Measurements from ENCODE around the gene MAPK10.

The MAPK10 gene

DNA sequence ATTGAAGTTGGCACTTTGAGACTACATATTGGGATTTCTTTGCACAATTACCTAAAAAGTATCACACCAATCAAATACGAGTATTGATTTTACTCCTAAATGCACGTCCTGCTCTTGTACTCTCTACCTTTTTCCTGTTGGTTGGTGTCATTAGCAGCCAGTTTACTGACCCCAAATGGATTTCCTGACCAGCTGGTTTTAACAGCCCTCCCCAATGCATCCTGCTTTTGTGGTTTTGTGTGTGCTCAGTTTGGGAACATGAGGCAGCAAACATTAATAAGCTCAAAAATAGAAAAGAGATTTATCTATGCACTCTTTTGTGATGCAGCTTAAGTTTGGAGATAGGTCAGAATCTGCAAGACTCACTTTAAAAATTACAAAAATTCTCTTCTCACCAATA lies 230.3 kb downstream of the MAPK10 start (continued):
- TF ChIP-seq MZF1 (tag by site-specific recombination; IDR thresholded peaks at IDR 0.05; ENCODE audit: borderline replicate concordance) (no peak), GLI2 (tag by site-specific recombination; IDR thresholded peaks at IDR 0.05; ENCODE audit: borderline replicate concordance, low read depth) (no peak), ZNF391 (tag by site-specific recombination; IDR thresholded peaks at IDR 0.05; ENCODE audit: borderline replicate concordance, low read depth) (no peak)
- TF ChIP-seq, protein P1, sequence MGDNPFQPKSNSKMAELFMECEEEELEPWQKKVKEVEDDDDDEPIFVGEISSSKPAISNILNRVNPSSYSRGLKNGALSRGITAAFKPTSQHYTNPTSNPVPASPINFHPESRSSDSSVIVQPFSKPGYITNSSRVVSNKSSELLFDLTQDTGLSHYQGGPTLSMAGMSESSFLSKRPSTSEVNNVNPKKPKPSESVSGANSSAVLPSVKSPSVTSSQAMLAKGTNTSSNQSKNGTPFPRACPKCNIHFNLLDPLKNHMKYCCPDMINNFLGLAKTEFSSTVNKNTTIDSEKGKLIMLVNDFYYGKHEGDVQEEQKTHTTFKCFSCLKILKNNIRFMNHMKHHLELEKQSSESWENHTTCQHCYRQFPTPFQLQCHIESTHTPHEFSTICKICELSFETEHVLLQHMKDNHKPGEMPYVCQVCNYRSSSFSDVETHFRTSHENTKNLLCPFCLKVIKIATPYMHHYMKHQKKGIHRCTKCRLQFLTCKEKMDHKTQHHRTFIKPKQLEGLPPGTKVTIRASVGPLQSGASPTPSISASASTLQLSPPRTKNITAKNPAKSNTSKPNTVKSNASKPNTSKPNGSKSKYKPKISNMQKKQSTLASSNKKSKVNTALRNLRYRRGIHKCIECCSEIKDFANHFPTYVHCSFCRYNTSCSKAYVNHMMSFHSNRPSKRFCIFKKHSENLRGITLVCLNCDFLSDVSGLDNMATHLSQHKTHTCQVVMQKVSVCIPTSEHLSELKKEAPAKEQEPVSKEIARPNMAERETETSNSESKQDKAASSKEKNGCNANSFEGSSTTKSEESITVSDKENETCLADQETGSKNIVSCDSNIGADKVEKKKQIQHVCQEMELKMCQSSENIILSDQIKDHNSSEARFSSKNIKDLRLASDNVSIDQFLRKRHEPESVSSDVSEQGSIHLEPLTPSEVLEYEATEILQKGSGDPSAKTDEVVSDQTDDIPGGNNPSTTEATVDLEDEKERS (tag by site-specific recombination; IDR thresholded peaks at IDR 0.05) = no peak

GRCh38 chr4:86122404-86122803 lies 237.4 kb downstream of the MAPK10 start:
- CTCF ChIA-PET = no interaction called here
- no peak overlapping the region for H3K4me3 ChIP-seq (ENCODE audit: low read depth, low read length)
- TF ChIP-seq ZNF621 (tag by site-specific recombination; IDR thresholded peaks at IDR 0.05) (no peak), ZNF561 (tag by site-specific recombination; IDR thresholded peaks at IDR 0.05; ENCODE audit: borderline replicate concordance) (no peak), ZNF518A (tag by site-specific recombination; conservative IDR thresholded peaks at IDR 0.05; ENCODE audit: low read depth) (no peak), KLF16 (tag by site-specific recombination; IDR thresholded peaks at IDR 0.05) (no peak), ZNF146 (tag by site-specific recombination; IDR thresholded peaks at IDR 0.05) (no peak), ZNF311 (tag by site-specific recombination; IDR thresholded peaks at IDR 0.05; ENCODE audit: borderline replicate concordance) (no peak), SCRT2 (tag by site-specific recombination; IDR thresholded peaks at IDR 0.05) (no peak), ZNF302 (tag by site-specific recombination; IDR thresholded peaks at IDR 0.05; ENCODE audit: low read depth) (no peak), ZNF10 (tag by site-specific recombination; IDR thresholded peaks at IDR 0.05) (no peak), ZNF791 (tag by site-specific recombination; IDR thresholded peaks at IDR 0.05) (no peak), ZNF513 (tag by site-specific recombination; IDR thresholded peaks at IDR 0.05) (no peak), ZNF610 (tag by site-specific recombination; IDR thresholded peaks at IDR 0.05; ENCODE audit: borderline replicate concordance) (no peak), ZNF843 (tag by site-specific recombination; IDR thresholded peaks at IDR 0.05) (no peak), ZNF248 (tag by site-specific recombination; IDR thresholded peaks at IDR 0.05) (no peak), ZNF629 (tag by site-specific recombination; IDR thresholded peaks at IDR 0.05) (no peak)
- TF ChIP-seq, protein P2, sequence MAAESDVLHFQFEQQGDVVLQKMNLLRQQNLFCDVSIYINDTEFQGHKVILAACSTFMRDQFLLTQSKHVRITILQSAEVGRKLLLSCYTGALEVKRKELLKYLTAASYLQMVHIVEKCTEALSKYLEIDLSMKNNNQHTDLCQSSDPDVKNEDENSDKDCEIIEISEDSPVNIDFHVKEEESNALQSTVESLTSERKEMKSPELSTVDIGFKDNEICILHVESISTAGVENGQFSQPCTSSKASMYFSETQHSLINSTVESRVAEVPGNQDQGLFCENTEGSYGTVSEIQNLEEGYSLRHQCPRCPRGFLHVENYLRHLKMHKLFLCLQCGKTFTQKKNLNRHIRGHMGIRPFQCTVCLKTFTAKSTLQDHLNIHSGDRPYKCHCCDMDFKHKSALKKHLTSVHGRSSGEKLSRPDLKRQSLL (tag by site-specific recombination; IDR thresholded peaks at IDR 0.05) = no peak
- TF ChIP-seq, protein P3, sequence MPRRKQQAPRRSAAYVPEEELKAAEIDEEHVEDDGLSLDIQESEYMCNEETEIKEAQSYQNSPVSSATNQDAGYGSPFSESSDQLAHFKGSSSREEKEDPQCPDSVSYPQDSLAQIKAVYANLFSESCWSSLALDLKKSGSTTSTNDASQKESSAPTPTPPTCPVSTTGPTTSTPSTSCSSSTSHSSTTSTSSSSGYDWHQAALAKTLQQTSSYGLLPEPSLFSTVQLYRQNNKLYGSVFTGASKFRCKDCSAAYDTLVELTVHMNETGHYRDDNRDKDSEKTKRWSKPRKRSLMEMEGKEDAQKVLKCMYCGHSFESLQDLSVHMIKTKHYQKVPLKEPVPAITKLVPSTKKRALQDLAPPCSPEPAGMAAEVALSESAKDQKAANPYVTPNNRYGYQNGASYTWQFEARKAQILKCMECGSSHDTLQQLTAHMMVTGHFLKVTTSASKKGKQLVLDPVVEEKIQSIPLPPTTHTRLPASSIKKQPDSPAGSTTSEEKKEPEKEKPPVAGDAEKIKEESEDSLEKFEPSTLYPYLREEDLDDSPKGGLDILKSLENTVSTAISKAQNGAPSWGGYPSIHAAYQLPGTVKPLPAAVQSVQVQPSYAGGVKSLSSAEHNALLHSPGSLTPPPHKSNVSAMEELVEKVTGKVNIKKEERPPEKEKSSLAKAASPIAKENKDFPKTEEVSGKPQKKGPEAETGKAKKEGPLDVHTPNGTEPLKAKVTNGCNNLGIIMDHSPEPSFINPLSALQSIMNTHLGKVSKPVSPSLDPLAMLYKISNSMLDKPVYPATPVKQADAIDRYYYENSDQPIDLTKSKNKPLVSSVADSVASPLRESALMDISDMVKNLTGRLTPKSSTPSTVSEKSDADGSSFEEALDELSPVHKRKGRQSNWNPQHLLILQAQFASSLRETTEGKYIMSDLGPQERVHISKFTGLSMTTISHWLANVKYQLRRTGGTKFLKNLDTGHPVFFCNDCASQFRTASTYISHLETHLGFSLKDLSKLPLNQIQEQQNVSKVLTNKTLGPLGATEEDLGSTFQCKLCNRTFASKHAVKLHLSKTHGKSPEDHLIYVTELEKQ (tag by site-specific recombination; IDR thresholded peaks at IDR 0.05; ENCODE audit: borderline replicate concordance) = no peak

More at GRCh38 chr4:86122404-86122803, 237.4 kb downstream of the MAPK10 start:
- Histone ChIP-seq H3K27ac (ENCODE audit: extremely low read depth, low read depth, low read length) (no peak overlapping the region), H3K9me3 (ENCODE audit: control insufficient read depth, insufficient read depth, low read depth, low read length) (no peaks in the 10 kb centered on the region), H3K36me3 (ENCODE audit: control insufficient read depth in 2 of 2, insufficient read depth in 1 of 2, low read length in 2 of 2) (no peaks in the 10 kb centered on the region), H3K4me1 (ENCODE audit: control insufficient read depth, insufficient read depth, low read length) (no peaks in the 10 kb centered on the region)
- POLR2A ChIA-PET = no interaction called here

All from HEK293 (cell line).